GM12891 (cell line): ENCODE measurements around the gene HEATR9. TPM values are rescaled to one million over a fixed set of nuclear protein-coding genes. Genes with fewer than 3 reads are reported as not detected.

Experiments
- DNase-seq: peaks from one replicate; pipeline ENCODE4 v3.0.0; 2011; ENCODE audit warnings: low spot score; ENCODE audit not compliant: insufficient read length
- FAIRE-seq: peaks from 2 replicates; lab custom pipeline; 2011; peaks lifted over from hg19 to GRCh38; lab: Jason Lieb, UNC
- PAX5 ChIP-seq: IDR thresholded peaks from 2 replicates; pipeline ENCODE4 v1.6.1; 2011; ENCODE audit warnings: low read length, moderate library complexity, mild to moderate bottlenecking; ENCODE audit not compliant: insufficient read depth, severe bottlenecking
- POLR2A ChIP-seq: IDR thresholded peaks from 2 replicates; pipeline ENCODE4 v1.6.1; 2011; ENCODE audit warnings: low read depth, low read length, control low read depth
- POLR2AphosphoS5 ChIP-seq: IDR thresholded peaks from 2 replicates; pipeline ENCODE4 v1.6.1; 2011; ENCODE audit warnings: low read depth, low read length, control low read depth
- POU2F2 ChIP-seq: IDR thresholded peaks from 2 replicates; pipeline ENCODE4 v1.6.1; 2011; ENCODE audit warnings: low read depth, mild to moderate bottlenecking, control low read depth, low read length, moderate library complexity
- SPI1 ChIP-seq: IDR thresholded peaks from 2 replicates; pipeline ENCODE4 v1.6.1; 2011; ENCODE audit warnings: low read depth, low read length, control low read depth
- TAF1 ChIP-seq: IDR thresholded peaks from 2 replicates; pipeline ENCODE4 v1.6.1; 2011; ENCODE audit warnings: low read depth, low read length, control low read depth
- polyA plus RNA-seq: library from polyadenylated mRNA; unstranded; fragments of >200 nt; gene quantifications from one replicate; pipeline ENCODE4 v1.2.1, GENCODE V29; 2012; ENCODE audit warnings: low read depth, missing spikeins, inconsistent platforms; ENCODE audit not compliant: missing spikeins

The HEATR9 gene
- not detected for polyA plus RNA-seq

DNA sequence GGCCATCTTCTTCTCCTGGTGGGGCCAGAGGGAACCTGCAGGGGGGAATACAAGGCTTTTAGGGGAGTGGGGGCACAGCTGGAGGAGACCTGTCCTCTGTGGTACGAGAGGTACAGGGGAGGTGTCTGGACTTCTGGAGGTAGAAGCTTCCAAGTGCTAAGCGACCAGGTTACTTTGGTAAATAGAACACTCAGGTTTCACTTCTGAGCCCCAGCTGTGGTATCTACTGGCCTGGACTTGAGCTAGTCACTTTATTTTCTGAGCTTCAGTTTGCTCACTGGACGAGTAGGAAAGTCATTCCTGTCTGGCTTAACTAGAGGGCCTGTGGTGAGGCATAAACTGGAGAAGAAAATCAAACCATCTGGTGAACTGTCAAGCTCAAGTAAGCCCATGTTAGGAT is at the start of gene HEATR9:
Gene HEATR9, minus strand, starts transcription at position 155 of the 400 bp plus-strand sequence. Its CDS starts 149 bp downstream, at position 6.
- TF ChIP-seq TAF1, result no peak
- TF ChIP-seq POU2F2, result no peak
- TF ChIP-seq SPI1, result no peak
- TF ChIP-seq POLR2AphosphoS5, result no peak
- no peak for TF ChIP-seq PAX5
- FAIRE-seq (no peak), DNase-seq (no peak)

GRCh38 chr17:35917519-35918213 is 49.0 kb upstream of the HEATR9 start:
- DNase-seq, result no peak
- no peak for TF ChIP-seq POLR2AphosphoS5
- TF ChIP-seq SPI1, result no peak
- no peak for TF ChIP-seq TAF1
- no peak for TF ChIP-seq PAX5
- no peak for TF ChIP-seq POLR2A
- TF ChIP-seq POU2F2, result no peak
- FAIRE-seq, result no peak

- no peak for FAIRE-seq
- no peak for DNase-seq
- no peak for TF ChIP-seq POLR2AphosphoS5
- no peak for TF ChIP-seq SPI1
- TF ChIP-seq TAF1, result no peak
- no peak for TF ChIP-seq POLR2A
- TF ChIP-seq PAX5, result no peak
- TF ChIP-seq POU2F2, result no peak
Measured at GRCh38 chr17:35915153-35915964, 46.7 kb upstream of the HEATR9 start.

GRCh38 chr17:35914354-35914753 is 45.7 kb upstream of the HEATR9 start:
- FAIRE-seq, result no peak
- DNase-seq, result no peak
- TF ChIP-seq POLR2AphosphoS5 (no peak), PAX5 (no peak), TAF1 (no peak), POU2F2 (no peak), POLR2A (no peak), SPI1 (no peak)

GRCh38 chr17:35913609-35914008 is 44.9 kb upstream of the HEATR9 start:
- DNase-seq (no peak), FAIRE-seq (no peak)
- TF ChIP-seq POLR2A (no peak), SPI1 (no peak), POU2F2 (no peak), POLR2AphosphoS5 (no peak), PAX5 (no peak), TAF1 (no peak)

- no peak for FAIRE-seq
- TF ChIP-seq POLR2AphosphoS5 (no peak), PAX5 (no peak), TAF1 (no peak), POU2F2 (no peak)
- DNase-seq, result no peak
Measured at GRCh38 chr17:35912942-35913341, 44.3 kb upstream of the HEATR9 start.

DNA sequence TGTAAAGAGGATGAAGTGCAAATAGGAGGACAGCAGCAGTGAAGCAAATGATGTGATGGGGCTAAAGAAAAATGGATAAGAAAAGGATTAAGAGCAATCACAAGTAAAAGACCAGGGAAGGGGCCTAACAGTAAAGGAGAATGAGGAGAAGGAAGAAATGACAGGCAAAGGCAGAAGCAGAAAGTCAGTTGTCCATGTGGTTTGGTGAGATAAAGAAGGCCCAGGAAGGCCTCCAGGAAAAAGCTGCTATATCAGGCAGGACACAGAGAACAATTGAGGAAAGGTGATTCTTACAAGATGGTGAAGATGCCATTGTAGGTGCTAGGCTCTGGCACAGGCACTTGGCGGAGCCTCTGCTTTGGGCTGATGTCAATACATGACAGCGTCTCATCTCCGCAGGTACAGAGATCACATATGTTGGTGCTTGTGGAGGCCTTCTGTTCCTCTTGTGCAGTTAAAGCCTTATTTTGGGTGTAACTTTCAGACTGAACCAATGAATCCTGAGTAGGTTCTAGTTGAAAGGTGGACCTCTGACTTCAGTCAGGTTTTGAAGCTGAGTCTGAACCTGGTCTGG is 43.7 kb upstream of the HEATR9 start:
- DNase-seq (no peak), FAIRE-seq (no peak)
- TF ChIP-seq PAX5 (no peak), POLR2AphosphoS5 (no peak), SPI1 (no peak), POLR2A (no peak), TAF1 (no peak), POU2F2 (no peak)

DNA sequence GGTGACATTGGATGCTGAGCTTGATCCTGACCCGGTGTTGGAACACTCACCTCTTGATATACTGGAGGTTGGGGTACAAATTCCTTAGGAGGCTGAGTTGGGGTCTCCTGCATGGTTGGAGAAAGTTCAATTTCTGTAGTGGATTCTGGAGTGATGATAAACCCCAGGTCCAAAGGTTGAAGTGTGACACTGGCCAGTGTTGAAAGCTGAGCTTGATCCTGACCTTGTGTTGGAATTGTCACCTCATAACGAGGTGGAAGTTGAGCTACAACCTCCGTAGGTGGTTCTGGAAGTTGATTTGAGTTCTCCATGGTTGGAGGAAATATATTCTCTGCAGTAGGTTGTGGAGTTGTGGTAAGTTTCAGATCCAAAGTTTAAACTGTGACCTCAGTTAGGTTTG is 40.7 kb upstream of the HEATR9 start:
- FAIRE-seq (no peak), DNase-seq (no peak)
- no peak for TF ChIP-seq POLR2AphosphoS5

DNA sequence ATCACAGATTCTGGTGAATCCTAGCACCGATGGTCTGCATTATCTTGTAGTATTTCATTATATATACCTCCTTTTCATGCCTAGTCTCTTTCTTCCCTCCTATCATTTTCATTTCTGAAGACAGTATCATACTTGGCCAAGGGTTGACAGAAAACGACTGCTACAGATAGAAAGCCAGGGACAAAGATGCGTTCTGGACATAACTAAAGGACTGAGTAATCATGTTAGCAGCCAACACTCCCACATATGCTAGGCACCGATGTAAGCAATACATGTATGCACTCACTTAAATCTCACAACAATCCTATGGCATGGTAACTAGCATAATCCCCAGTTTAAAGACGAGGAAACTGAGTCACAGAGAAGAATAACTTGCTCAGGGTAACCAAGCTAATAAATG is 39.0 kb upstream of the HEATR9 start:
- no peak for FAIRE-seq
- DNase-seq, result no peak
- TF ChIP-seq TAF1, result no peak
- no peak for TF ChIP-seq POLR2AphosphoS5
- no peak for TF ChIP-seq SPI1
